T-cell (primary cell): Measurements from ENCODE around the gene MAPK7. TPM values are rescaled to one million over a fixed set of nuclear protein-coding genes. Genes with fewer than 3 reads are reported as not detected.

Source experiments
- ATAC-seq, 4 experiments: fragments of 200-7000 bp in 3 of 4; fragments of 150-1000 bp in 1 of 4; cut with Tn5 transposase; replicated peaks in 1 of 4; 1 replicate in 3 of 4; 2 replicates in 1 of 4; pipeline ENCODE4 v1.10.0; 2021; ENCODE audit warnings: moderate library complexity in 3 of 4, mild to moderate bottlenecking in 2 of 4, moderate number of reproducible peaks in 1 of 4
- CTCF ChIA-PET, 2 donors: fragments of 300-600 bp; sonication (Branson Sonifier 250); formaldehyde crosslinking; loops; one replicate each; lab custom pipeline; 2022; ENCODE audit warnings: antibody characterized with exemption in 2 of 2; lab: Charles Lee
- POLR2A ChIA-PET, 2 donors: fragments of 300-600 bp; sonication (Branson Sonifier 250); formaldehyde crosslinking; loops; one replicate each; lab custom pipeline; 2022; ENCODE audit warnings: antibody characterized with exemption in 2 of 2; lab: Charles Lee
- DNase-seq, 35 experiments: peaks; one replicate each; pipeline versions ENCODE4 v3.0.0 to v3.0.0-alpha.2; 2013 to 2023
- H3K27ac ChIP-seq: one replicate; pipeline ENCODE4 v1.5.1; 2013; ENCODE audit warnings: low read length
- H3K27me3 ChIP-seq, 2 experiments: replicated peaks in 1 of 2; 1 replicate in 1 of 2; 2 replicates in 1 of 2; pipeline versions ENCODE4 v1.6.1 to v1.7.0; 2013; ENCODE audit warnings: low read length in 1 of 2, mixed read lengths in 1 of 2; ENCODE audit not compliant: control insufficient read depth in 2 of 2, insufficient read depth in 2 of 2; ENCODE audit errors: extremely low read depth in 1 of 2
- H3K36me3 ChIP-seq, 2 donors: 1 replicate in 1 of 2; 2 replicates in 1 of 2; pipeline versions ENCODE4 v1.6.1 to v1.7.0; 2013; ENCODE audit warnings: low read length in 1 of 2; ENCODE audit not compliant: control insufficient read depth in 2 of 2, insufficient read depth in 1 of 2; ENCODE audit errors: extremely low read depth in 1 of 2
- H3K4me1 ChIP-seq, 2 experiments: 1 replicate in 1 of 2; 2 replicates in 1 of 2; pipeline versions ENCODE4 v1.6.1 to v1.7.0; 2013; ENCODE audit warnings: low read length in 2 of 2, mixed read lengths in 1 of 2; ENCODE audit not compliant: insufficient read depth in 2 of 2, control insufficient read depth in 1 of 2; ENCODE audit errors: extremely low read depth in 1 of 2
- H3K4me3 ChIP-seq, 2 donors: 1 replicate in 1 of 2; 2 replicates in 1 of 2; pipeline versions ENCODE4 v1.5.1 to v1.7.0; 2013; ENCODE audit warnings: mild to moderate bottlenecking in 2 of 2, low read length in 1 of 2, moderate library complexity in 1 of 2; ENCODE audit not compliant: control insufficient read depth in 1 of 2; ENCODE audit errors: extremely low read depth in 1 of 2
- H3K9me3 ChIP-seq: 2 replicates; pipeline ENCODE4 v1.7.0; 2013
- H3K27ac Mint-ChIP-seq, 2 donors: one replicate each; pipeline ENCODE4 v1.8.0; 2020 to 2021; ENCODE audit warnings: mild to moderate bottlenecking in 2 of 2, mixed read lengths in 2 of 2
- H3K27me3 Mint-ChIP-seq, 2 donors: one replicate each; pipeline ENCODE4 v1.8.0; 2021 to 2022; ENCODE audit warnings: mixed read lengths in 2 of 2
- H3K36me3 Mint-ChIP-seq: one replicate; pipeline ENCODE4 v1.8.0; 2021; ENCODE audit warnings: mixed read lengths
- H3K4me1 Mint-ChIP-seq, 3 donors: one replicate each; pipeline ENCODE4 v1.8.0; 2020 to 2022; ENCODE audit warnings: mixed read lengths in 3 of 3, mild to moderate bottlenecking in 1 of 3
- H3K4me3 Mint-ChIP-seq, 3 donors: one replicate each; pipeline ENCODE4 v1.8.0; 2020 to 2022; ENCODE audit warnings: mild to moderate bottlenecking in 3 of 3, mixed read lengths in 3 of 3, moderate library complexity in 3 of 3
- H3K9me3 Mint-ChIP-seq, 3 donors: one replicate each; pipeline ENCODE4 v1.8.0; 2020 to 2022; ENCODE audit warnings: mixed read lengths in 3 of 3
- WGBS: methylation state at CpG from one replicate; pipeline ENCODE4 v1.1.5; 2013; ENCODE audit warnings: missing lambda C conversion rate; ENCODE audit not compliant: insufficient coverage; 5-methylcytosine and 5-hydroxymethylcytosine counted together
- total RNA-seq, 35 experiments: library from RNA in 6 of 35; stranded (reverse) in 6 of 35; fragments of 120-200 nt in 1 of 35; gene quantifications; one replicate each; pipeline versions ENCODE4 v1.2.1 to v1.2.4 and lab custom pipeline; 2013 to 2026

MAPK7 gene
- total RNA-seq, 5 donors from 2014 or later (not counting 1 experiment from before 2014, with no cell fraction given): 14.6 to 29.8 (median 27.9) TPM

DNA sequence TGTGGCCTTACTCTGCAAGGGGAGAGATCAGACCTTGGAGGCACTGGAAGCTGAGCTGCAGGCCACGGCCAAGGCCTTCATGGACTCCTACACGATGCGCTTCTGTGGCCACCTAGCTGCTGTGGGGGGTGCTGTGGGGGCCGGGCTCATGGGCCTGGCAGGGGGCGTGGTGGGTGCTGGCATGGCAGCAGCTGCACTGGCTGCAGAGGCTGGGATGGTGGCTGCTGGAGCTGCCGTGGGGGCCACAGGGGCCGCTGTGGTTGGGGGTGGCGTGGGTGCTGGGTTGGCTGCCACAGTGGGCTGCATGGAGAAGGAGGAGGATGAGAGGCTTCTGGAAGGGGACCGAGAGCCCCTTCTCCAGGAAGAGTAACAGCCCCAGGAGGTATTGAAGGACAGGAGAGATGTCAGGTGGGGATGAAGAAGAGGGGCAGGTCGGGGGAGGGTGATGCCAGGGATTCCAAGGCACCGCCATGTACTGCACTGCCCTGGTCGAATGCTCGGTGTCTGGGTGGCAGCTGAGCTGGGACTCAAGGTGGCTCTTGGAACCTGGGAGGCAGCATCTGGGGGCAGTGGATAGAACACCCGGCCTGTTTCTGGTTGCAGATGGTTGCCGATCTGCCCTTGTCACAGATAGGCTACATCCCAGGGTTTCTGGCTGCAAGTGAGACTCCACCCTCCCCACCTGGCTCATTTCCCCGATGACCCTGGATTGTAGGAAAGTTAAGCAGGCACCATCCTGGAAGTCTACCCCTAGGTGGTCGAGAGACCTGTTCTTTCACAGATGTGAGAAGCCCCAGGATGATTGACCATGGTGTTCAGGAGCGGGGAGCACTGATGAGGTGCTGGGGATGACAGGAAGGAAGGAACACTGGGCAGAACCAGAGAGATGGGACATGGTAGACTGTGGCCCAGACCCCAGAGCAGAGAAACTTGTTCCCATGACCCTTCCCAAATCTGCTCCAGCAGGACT, 37.8 kb downstream of the MAPK7 start:
- CTCF ChIA-PET: no interaction called here
- H3K27ac ChIP-seq: no peak overlapping the region

DNA sequence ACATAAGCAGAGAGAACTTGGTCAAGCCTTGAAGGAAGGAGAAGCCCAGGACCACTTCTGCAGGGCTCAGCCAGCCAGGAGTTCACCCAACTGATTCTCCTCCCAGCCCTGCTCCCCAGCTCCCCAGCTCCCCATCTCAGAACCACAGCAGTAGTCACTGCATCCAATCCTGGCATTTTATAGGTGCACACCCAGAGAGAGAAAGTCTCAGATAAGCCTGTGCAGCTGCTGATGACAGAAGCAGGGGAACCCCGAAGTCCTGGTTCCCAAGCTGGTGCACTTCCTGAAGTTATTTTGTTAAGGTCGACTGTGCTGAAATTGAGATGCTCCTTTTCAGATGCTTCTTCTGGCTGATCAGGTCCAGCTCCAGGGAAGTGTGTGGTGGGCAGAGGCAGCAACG, 39.3 kb downstream of the MAPK7 start:
- no peak for ATAC-seq
- POLR2A ChIA-PET: no interaction called here
- peak in 1 of 35 experiments; percentile 5 for DNase-seq
- CTCF ChIA-PET: no interaction called here
- Histone ChIP-seq H3K9me3 (no peaks in the 10 kb centered on the region), H3K27ac (no peak overlapping the region), H3K36me3 (no peaks in the 10 kb centered on the region), H3K4me1 (no peaks in the 10 kb centered on the region), H3K4me3 (no peak overlapping the region), H3K27me3 (peaks cover 0 to 23% of the 10 kb centered on the region in 2 experiments)
- WGBS: 47% methylated on average over 3 of the region's 3 CpGs
- Mint-ChIP-seq H3K4me1 (peaks cover 0 to 16% (median 3%) of the 10 kb centered on the region in 3 donors), H3K27ac (no peak overlapping the region), H3K36me3 (no peaks in the 10 kb centered on the region), H3K4me3 (no peak overlapping the region), H3K27me3 (peaks cover 0 to 3% of the 10 kb centered on the region in 2 donors), H3K9me3 (no peaks in the 10 kb centered on the region)

More for the DNA sequence above, 37.8 kb downstream of the MAPK7 start:
- H3K9me3 ChIP-seq: no peaks in the 10 kb centered on the region
- no peaks in the 10 kb centered on the region for H3K9me3 Mint-ChIP-seq
- H3K4me3 Mint-ChIP-seq: no peak overlapping the region
- ATAC-seq (no peak), DNase-seq (no peak)
- H3K27ac Mint-ChIP-seq: no peak overlapping the region
- peaks cover 0 to 5% of the 10 kb centered on the region in 2 donors for H3K27me3 Mint-ChIP-seq
- H3K4me1 Mint-ChIP-seq: peaks cover 0 to 16% (median 3%) of the 10 kb centered on the region in 3 donors
- no peaks in the 10 kb centered on the region for H3K4me1 ChIP-seq
- peaks cover 0 to 30% of the 10 kb centered on the region in 2 experiments for H3K27me3 ChIP-seq
- no peak overlapping the region for H3K4me3 ChIP-seq
- WGBS: 88% methylated on average over 12 of the region's 18 CpGs
- no peaks in the 10 kb centered on the region for H3K36me3 ChIP-seq
- POLR2A ChIA-PET: no interaction called here
- H3K36me3 Mint-ChIP-seq: no peaks in the 10 kb centered on the region

DNA sequence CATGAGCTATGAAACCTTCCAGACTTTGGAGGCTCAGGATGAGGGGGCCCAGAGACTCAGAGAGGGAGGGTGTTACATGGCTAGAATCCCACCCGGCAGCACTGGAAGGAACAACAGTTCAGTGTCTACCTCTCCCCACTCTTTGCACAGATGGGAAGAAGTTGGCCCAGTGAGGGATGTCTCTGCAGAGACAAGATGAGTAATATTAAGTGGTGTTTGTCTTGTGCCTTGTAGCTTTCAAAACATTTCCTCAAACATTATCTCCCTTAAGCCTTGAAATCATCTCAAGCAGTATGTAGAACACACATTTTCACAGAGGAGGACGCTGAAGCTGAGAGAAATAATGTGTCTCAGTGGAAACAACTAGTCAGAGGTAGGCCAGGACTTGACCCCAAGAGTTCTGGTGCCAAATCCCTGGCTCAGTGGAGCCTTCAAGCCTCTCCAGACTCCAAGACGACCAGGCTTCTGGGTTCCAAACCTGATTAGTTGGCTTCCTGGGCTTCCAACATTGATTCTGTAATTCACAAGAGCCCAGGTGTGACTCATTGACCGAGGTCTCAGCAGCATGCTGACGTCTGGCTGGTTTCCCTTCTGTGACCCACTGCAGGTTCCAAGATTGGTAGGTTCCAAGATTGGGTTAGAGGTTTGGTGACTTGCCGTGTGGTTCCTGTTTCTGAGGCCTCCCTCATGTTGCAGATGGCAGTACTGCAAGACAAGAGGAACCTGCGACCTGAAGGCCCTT, 40.1 kb downstream of the MAPK7 start:
- H3K36me3 ChIP-seq: no peaks in the 10 kb centered on the region
- ATAC-seq: no peak
- peaks cover 0 to 16% (median 3%) of the 10 kb centered on the region in 3 donors for H3K4me1 Mint-ChIP-seq
- peak in 2 of 35 experiments; percentile 15 to 19 for DNase-seq
- no peaks in the 10 kb centered on the region for H3K36me3 Mint-ChIP-seq
- peaks cover 0 to 4% of the 10 kb centered on the region in 2 donors for H3K27me3 Mint-ChIP-seq
- H3K27me3 ChIP-seq: peaks cover 0 to 20% of the 10 kb centered on the region in 2 experiments
- POLR2A ChIA-PET: no interaction called here
- CTCF ChIA-PET: no interaction called here
- H3K27ac Mint-ChIP-seq: no peak overlapping the region
- H3K9me3 ChIP-seq: no peaks in the 10 kb centered on the region
- 46% methylated on average over 5 of the region's 7 CpGs for WGBS
- H3K4me3 Mint-ChIP-seq: no peak overlapping the region
- no peaks in the 10 kb centered on the region for H3K9me3 Mint-ChIP-seq
- H3K4me3 ChIP-seq: no peak overlapping the region
- no peaks in the 10 kb centered on the region for H3K4me1 ChIP-seq
- H3K27ac ChIP-seq: no peak overlapping the region

DNA sequence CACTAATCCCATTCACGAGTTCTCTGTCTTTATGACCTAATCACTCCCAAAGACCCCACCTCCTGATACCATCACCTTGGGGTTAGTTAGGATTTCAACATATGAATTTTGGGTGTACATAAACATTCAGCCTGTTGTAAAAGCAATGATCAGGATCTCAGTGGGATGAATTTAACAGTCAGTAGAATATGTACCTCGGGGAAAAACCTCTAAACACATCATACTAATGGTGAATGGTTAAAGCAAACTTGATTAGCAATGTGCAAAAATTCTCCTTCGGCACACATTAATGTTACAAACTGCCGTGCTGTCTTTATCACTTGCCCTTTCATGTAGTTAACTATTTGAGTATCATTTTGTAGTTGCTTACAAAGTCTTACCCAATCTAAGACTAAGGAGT, 42.9 kb downstream of the MAPK7 start:
- POLR2A ChIA-PET: no interaction called here

DNA sequence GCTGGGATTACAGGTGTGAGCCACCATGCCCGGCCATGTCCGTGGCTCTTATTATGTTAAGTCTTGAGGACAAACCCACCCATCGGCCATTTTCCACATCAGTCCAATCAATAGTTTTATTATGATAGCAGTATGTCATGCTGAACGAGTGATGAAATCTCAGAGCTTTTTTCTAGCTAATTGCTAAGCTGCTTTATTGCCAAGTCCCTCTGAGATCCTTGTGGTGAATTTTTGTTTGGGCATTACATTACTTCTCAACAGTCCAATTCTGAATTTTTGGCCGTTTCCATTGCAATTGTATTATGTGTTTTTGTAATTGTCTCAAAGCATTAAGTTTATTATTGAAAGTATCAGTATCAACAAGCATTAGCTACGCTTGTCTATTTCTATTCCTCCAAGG, 43.6 kb downstream of the MAPK7 start:
- DNase-seq (no peak), ATAC-seq (no peak)
- Mint-ChIP-seq H3K4me1 (peaks cover 0 to 16% (median 3%) of the 10 kb centered on the region in 3 donors), H3K27ac (no peak overlapping the region), H3K36me3 (no peaks in the 10 kb centered on the region), H3K4me3 (no peak overlapping the region), H3K9me3 (no peaks in the 10 kb centered on the region), H3K27me3 (peaks cover 2 to 3% of the 10 kb centered on the region in 2 donors)
- CTCF ChIA-PET: no interaction called here
- H3K27ac ChIP-seq: no peak overlapping the region
- no peak overlapping the region for H3K4me3 ChIP-seq
- H3K4me1 ChIP-seq: no peaks in the 10 kb centered on the region
- WGBS: no CpG with 5 or more reads among the region's 6 CpGs
- POLR2A ChIA-PET: no interaction called here
- H3K36me3 ChIP-seq: no peaks in the 10 kb centered on the region
- H3K27me3 ChIP-seq: peaks cover 0 to 3% of the 10 kb centered on the region in 2 experiments
- no peaks in the 10 kb centered on the region for H3K9me3 ChIP-seq

More for the DNA sequence above, 42.9 kb downstream of the MAPK7 start:
- no peak overlapping the region for H3K4me3 ChIP-seq
- H3K4me1 ChIP-seq: no peaks in the 10 kb centered on the region
- Mint-ChIP-seq H3K27me3 (peaks cover 0 to 2% of the 10 kb centered on the region in 2 donors), H3K9me3 (no peaks in the 10 kb centered on the region), H3K27ac (no peak overlapping the region), H3K4me3 (no peak overlapping the region), H3K36me3 (no peaks in the 10 kb centered on the region), H3K4me1 (peaks cover 0 to 16% (median 3%) of the 10 kb centered on the region in 3 donors)
- H3K27ac ChIP-seq: no peak overlapping the region
- no peaks in the 10 kb centered on the region for H3K9me3 ChIP-seq
- no peaks in the 10 kb centered on the region for H3K36me3 ChIP-seq
- WGBS: no CpG with 5 or more reads among the region's 4 CpGs
- DNase-seq: no peak
- H3K27me3 ChIP-seq: peaks cover 0 to 3% of the 10 kb centered on the region in 2 experiments
- CTCF ChIA-PET: no interaction called here
- no peak for ATAC-seq
